Mesodermal cell (in vitro differentiated cells): ENCODE measurements around the gene GPD2.

ENCODE experiments used
- H3K27ac ChIP-seq: 2 replicates; pipeline ENCODE4 v1.7.0; 2013; ENCODE audit warnings: mild to moderate bottlenecking, low read depth, low read length, moderate library complexity; ENCODE audit not compliant: severe bottlenecking
- H3K36me3 ChIP-seq: 2 replicates; pipeline ENCODE4 v1.7.1; 2013; ENCODE audit warnings: mild to moderate bottlenecking, low read length, moderate library complexity; ENCODE audit not compliant: control insufficient read depth, insufficient read depth
- H3K4me1 ChIP-seq: one replicate; pipeline ENCODE4 v1.7.1; 2013; ENCODE audit warnings: mild to moderate bottlenecking, low read length; ENCODE audit not compliant: insufficient read depth, control insufficient read depth, poor library complexity, severe bottlenecking
- H3K4me3 ChIP-seq: 2 replicates; pipeline ENCODE4 v1.7.0; 2013; ENCODE audit warnings: low read length, control low read depth, mild to moderate bottlenecking; ENCODE audit not compliant: insufficient read depth, poor library complexity, severe bottlenecking; ENCODE audit errors: extremely low read depth
- H3K9me3 ChIP-seq: 2 replicates; pipeline ENCODE4 v1.7.1; 2013; ENCODE audit warnings: mild to moderate bottlenecking, low read length, moderate library complexity; ENCODE audit not compliant: control insufficient read depth
- WGBS, 2 experiments: methylation state at CpG; one replicate each; pipeline ENCODE4 v1.1.5; 2013; ENCODE audit warnings: missing lambda C conversion rate in 2 of 2; ENCODE audit not compliant: insufficient coverage in 2 of 2; 5-methylcytosine and 5-hydroxymethylcytosine counted together

Gene GPD2

DNA sequence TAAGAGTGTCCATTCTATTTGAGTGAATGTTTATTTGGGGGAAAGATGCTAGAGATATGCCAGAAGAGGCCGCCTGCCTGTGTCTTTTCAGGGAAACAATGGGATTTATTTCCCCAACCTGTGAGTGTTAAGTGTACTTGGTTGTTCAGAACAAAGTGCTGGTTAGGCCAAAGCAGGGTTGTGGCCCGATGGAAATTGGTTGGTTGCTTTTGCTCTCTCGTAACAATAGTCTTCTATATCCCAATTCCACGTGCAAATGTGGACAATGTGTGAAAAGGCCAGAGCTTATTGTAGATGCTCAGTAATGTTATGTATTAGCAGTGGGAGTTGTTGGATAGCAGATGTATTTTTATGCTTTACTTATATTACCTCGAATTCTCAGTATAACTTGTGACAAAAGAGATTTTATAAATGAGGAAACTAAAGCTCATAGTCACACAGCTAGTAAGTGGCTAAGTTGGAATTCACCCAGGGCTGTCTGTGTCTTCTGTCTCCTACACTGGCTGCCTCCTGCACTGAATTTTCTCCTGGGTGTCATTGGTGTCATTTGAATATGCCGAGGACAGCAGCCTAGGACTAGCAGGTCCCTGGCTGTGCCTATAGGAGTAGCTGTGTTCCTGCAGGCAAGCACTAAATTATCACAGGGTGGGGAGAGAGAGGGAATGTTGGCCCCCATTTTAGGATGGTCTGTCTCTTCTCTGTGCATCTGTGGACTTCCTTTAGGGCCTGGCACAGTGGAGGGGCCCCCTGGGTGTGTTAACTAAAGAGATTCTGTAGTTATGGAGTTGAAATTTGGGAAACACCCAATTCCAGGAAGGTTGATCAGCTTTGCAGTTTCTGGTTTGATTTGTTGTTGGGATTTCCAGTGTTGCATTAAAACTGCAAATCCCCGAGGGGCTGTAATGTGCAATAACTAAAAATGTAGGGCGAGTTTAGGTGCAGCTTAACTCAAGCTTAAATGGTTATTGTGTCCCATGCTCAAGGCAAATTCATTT is 21.6 kb downstream of the GPD2 start:
- Histone ChIP-seq H3K4me3 (no peak overlapping the region), H3K27ac (no peak overlapping the region), H3K4me1 (no peaks in the 10 kb centered on the region), H3K9me3 (no peaks in the 10 kb centered on the region), H3K36me3 (no peaks in the 10 kb centered on the region)
- WGBS, 2 experiments: 87 to 89% methylated on average over 5 to 6 of the region's 8 CpGs

- Histone ChIP-seq H3K9me3 (no peaks in the 10 kb centered on the region), H3K4me1 (no peaks in the 10 kb centered on the region)
These were observed 23.5 kb downstream of the GPD2 start for GRCh38 chr2:156459720-156460119.

DNA sequence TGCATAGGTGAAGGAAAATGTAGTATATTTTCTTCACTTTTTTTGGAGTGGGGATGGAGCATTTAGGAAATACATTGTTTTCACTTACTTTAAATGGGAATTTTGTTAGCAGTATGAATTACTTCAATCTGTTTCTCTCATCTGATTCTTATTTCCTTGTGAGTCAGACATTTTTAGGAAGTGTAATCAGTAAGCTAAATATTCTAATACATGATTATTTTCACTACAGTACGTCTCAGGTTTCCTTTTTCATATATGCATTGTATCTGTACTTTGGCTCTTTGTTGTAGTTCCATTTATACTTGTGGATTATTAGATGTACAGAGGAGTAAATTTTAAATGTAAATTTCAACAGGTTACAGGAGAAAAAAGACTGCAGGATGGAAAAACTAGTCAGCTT is 27.9 kb downstream of the GPD2 start:
- Histone ChIP-seq H3K27ac (no peak overlapping the region), H3K4me3 (no peak overlapping the region), H3K36me3 (no peaks in the 10 kb centered on the region), H3K9me3 (no peaks in the 10 kb centered on the region), H3K4me1 (peaks cover 5% of the 10 kb centered on the region)
- WGBS, 2 experiments: no CpG with 5 or more reads among the region's 1 CpG

More at GRCh38 chr2:156459720-156460119, 23.5 kb downstream of the GPD2 start:
- WGBS, 2 experiments: 85 to 89% methylated on average over 3 to 4 of the region's 4 CpGs
- Histone ChIP-seq H3K27ac (no peak overlapping the region), H3K36me3 (no peaks in the 10 kb centered on the region), H3K4me3 (no peak overlapping the region)

GRCh38 chr2:156465573-156465972 is 29.4 kb downstream of the GPD2 start:
- Histone ChIP-seq H3K36me3 (no peaks in the 10 kb centered on the region), H3K9me3 (no peaks in the 10 kb centered on the region), H3K27ac (no peak overlapping the region), H3K4me1 (peaks cover 5% of the 10 kb centered on the region), H3K4me3 (no peak overlapping the region)
- WGBS, 2 experiments: 60% methylated on average over 1 of the region's 2 CpGs; no CpG with 5 or more reads in 1 of the 2 experiments

GRCh38 chr2:156466739-156467405 is 30.7 kb downstream of the GPD2 start:
- H3K36me3 ChIP-seq: no peaks in the 10 kb centered on the region
- H3K27ac ChIP-seq: peak overlapping the region; percentile 31
- no peaks in the 10 kb centered on the region for H3K9me3 ChIP-seq
- H3K4me1 ChIP-seq: peaks cover 5% of the 10 kb centered on the region
- no peak overlapping the region for H3K4me3 ChIP-seq
- WGBS, 2 experiments: no CpG with 5 or more reads among the region's 3 CpGs

DNA sequence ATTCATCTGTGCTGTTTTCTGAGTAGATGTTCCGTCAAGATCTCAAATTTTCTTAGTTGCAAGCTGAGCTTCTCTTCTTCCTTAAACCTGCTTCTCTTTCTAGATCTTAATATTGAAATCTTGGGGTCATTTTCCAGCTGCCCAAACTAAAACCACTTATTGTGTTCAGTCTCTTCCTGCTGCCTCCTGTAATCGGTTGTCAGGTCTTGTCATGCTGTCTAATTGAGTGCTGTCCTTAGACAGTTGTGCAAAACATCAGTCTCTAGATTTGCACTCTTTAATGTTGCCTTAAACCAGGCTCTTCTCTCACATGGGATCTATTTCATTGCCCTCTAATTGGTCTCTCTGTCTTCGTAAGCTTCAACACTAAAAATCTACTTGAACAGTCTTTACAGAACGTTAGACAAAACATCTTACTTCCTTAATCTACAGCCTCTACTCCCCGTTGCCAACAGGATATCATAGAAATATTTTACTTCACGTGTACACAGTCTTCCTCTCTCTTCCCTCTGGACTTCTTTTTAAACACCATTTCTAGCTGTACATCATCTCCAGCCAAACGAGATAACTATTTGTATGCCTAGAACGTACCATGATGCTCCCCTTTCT is 34.9 kb downstream of the GPD2 start:
- Histone ChIP-seq H3K9me3 (no peaks in the 10 kb centered on the region), H3K4me3 (no peak overlapping the region), H3K36me3 (no peaks in the 10 kb centered on the region), H3K4me1 (peaks cover 5% of the 10 kb centered on the region), H3K27ac (no peak overlapping the region)
- 91 to 95% methylated on average over 7 to 8 of the region's 8 CpGs for WGBS, 2 experiments

- Histone ChIP-seq H3K4me3 (no peak overlapping the region), H3K36me3 (no peaks in the 10 kb centered on the region)
These were observed 35.6 kb downstream of the GPD2 start for GRCh38 chr2:156471762-156472161.

GRCh38 chr2:156472686-156473085 is 36.5 kb downstream of the GPD2 start:
- Histone ChIP-seq H3K36me3 (no peaks in the 10 kb centered on the region), H3K27ac (no peak overlapping the region), H3K4me3 (no peak overlapping the region), H3K4me1 (peaks cover 3% of the 10 kb centered on the region), H3K9me3 (no peaks in the 10 kb centered on the region)

More at GRCh38 chr2:156471762-156472161, 35.6 kb downstream of the GPD2 start:
- Histone ChIP-seq H3K4me1 (peaks cover 5% of the 10 kb centered on the region), H3K27ac (no peak overlapping the region), H3K9me3 (no peaks in the 10 kb centered on the region)

DNA sequence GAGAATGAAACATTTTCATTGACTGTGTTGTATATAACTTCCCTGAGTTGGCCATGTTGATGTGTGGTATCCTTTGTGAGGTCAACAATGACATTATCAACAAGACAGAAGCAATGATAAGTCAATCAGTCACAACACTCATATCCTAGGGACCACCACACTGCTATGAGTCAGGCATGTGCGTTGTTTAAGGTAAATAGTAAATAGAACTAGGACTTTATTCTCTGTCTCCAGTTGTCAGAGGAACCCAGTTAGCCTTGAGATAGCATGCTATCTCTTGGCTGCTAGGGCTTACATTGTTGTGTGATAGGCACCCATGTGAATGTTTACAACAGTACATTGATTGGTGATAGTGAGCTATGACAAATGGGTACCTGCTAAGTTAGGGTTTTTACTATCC is 37.3 kb downstream of the GPD2 start:
- H3K4me1 ChIP-seq: peaks cover 3% of the 10 kb centered on the region
- H3K4me3 ChIP-seq: no peak overlapping the region
- H3K27ac ChIP-seq: no peak overlapping the region
- no peaks in the 10 kb centered on the region for H3K9me3 ChIP-seq
- H3K36me3 ChIP-seq: no peaks in the 10 kb centered on the region
- WGBS, 2 experiments: no CpG with 5 or more reads among the region's 1 CpG

GRCh38 chr2:156474401-156474800 is 38.2 kb downstream of the GPD2 start:
- no CpG with 5 or more reads among the region's 3 CpGs for WGBS, 2 experiments
- Histone ChIP-seq H3K27ac (no peak overlapping the region), H3K4me1 (peaks cover 3% of the 10 kb centered on the region), H3K9me3 (no peaks in the 10 kb centered on the region), H3K36me3 (no peaks in the 10 kb centered on the region), H3K4me3 (no peak overlapping the region)
